Activated CD4-positive, alpha-beta T cell treated with anti-CD3 and anti-CD28 coated beads, Interleukin-2, amount 50 U/mL, for 4 hours (primary cell): Measurements from ENCODE around the gene HHATL.
"Not testable (repeated sequence)": the region's sequence is repeated elsewhere in the genome, so short reads cannot be mapped to it uniquely, and the experiment has no call there.

Source experiments
- DNase-seq, 2 experiments: peaks; one replicate each; pipeline ENCODE4 v3.0.0-alpha.2; 2020

HHATL gene

DNA sequence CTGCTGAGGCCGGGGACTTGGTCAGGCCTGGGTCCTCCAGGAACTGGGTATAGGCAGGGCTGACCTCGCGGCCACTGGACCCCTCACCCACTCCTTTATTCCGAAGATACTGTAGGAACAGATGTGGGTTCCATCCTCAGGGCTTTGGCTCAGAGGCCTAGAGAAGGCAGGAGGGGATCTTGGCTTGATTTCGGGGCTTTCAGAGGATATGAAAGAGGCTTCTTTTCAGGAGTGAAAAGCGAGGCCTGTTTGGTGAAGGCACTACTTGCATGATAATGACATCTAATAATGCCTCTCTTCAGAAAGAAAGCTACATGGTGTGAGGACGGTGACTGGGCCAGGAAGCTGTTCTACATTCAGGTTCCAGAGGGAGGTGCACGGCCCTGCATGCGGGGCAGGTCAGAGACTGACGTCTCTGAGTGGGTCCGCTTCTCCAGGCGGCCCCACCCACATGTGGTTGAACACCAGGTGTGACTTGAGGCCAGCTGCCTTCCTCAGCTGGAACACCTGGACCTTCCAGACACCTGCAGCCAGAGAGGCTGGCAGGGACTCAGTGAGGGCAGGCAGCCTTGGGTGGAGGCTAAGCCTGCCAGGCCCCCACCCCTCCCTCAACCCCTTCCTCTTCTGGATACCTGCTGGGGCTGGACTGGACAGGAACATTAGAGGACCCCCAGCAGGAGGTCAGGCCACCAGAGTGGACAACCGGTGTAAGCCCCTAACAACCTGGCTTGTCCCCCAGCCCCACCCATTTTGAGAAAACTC lies 31.1 kb upstream of the HHATL start:
- DNase-seq: no peak

DNA sequence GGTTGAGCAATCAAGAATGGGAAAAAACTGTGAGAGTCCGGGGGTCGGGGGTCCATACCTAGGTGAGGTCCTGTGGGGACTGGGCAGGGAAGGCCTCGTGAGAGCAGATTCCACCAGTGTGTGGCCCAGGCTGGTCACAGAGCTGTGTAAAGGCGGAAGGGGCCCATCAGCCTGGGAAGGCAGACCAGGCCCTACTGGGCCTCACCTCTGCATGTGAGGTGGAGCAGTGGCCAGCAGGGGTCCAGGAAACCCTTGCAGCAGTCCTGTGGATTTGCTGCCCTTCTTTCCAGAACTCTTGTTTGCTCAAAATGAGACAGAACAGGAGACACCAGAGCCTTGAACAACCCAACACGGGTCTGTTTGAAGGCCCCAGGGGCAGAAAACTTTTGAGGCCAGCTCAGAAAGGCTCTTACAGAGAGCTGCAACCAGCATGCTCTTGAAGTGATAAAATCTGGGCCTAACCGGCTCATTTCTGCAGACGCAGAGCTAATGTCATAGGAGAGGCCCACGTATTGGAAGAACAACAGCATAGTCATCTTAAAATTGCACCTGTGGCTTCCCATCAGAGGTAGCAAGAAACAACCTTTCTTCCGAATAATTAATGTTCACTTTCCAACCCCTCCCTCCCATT lies 30.3 kb upstream of the HHATL start:
- no peak for DNase-seq

DNA sequence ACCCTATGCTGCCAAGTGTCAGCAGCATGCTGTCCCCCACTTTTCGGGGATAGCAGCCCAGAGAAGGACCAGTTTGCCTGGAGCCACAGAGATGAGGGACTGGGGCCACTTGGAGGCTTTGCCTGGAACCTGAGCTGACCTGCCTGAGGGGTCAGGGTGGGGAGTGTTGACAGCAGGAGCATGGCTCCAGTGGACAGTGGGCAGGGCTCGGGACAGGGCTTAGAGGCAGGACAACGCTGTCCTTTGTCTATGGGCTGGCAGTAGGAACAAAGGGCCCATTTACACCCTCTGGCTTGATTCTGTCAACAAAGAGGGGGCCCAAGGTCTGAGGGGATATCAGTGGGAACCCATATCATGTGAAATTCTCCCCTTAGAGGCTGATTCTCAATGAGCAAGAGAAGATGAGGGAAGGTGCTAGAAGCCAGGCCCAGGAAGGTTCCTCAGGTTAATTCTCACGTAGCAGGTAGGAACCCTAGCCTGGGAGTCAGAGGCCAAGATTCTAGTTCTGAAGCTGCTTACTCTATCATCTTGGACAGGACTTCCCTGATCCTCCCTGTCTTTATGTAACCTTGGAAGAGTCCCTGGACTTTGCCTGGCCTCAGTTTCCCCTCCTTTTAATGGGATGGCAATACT lies 29.7 kb upstream of the HHATL start:
- no peak for DNase-seq

DNA sequence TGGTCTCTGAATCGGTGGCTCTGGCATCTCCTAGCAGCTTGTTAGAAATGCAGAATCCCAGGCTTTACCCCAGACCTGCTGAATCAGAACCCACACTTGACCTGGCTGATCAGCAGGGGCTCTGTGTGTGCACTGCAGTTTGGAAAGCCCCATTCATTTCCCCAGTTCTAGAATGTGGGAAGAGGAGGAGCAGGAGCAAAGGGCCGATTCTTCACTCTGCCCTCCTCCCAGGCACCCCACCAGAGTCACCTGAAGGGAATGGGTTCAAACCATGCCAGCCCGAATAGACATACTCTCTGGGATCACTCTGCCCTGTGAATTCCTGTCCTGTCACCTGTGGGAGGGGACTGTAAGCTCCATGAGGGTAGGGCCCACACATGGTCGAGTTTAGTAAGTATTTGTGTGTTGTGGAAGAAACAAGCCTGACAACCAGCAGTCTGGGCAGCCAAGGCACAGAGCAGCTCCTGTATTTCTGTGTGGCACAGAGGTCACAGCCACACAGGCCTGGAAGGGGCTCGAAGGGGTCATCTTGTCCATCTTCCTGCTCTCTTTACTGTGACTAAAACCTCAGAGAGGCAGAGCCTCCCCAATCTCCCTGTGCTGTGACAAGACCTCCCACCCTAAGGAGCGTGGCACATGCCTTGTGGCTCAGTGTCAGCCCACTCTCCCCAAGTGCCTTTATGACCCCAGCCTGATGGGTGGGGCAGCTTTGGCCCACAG lies 29.0 kb upstream of the HHATL start:
- no peak for DNase-seq

DNA sequence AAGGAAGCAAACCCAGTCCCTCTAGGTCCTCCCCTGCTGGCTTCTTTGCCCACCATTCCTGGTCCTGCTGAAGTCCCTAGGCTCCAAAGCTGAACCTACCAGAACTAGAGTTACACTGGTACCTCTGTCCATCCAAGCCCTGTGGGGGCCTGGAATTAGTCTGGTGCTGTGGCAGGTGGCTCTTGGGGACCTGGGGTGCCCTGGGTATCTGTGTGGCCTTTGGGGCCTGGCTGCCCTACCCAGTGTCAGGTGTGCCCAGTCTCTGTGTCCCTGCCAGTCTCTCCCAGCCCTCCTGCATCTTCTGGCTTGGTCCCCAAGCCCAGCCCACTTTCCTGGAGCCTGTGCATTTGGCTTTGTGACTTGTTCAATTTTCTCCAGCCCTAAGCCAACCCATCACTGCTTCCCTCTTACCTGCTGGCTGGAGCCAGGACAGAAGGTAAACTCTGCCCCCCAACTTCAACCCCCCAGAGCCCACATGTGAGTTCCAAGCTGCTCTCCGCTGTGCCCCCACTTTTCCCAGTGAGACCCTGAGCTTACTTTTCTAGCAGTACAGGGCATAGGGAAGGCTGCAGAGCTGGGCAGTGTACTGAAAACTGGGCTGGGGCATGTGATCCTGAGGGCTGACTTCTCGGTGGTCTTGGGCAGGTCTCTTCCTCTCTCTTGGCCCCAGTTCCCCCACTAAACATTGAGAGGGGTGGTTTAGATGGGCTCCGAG lies 28.3 kb upstream of the HHATL start:
- no peak for DNase-seq

DNA sequence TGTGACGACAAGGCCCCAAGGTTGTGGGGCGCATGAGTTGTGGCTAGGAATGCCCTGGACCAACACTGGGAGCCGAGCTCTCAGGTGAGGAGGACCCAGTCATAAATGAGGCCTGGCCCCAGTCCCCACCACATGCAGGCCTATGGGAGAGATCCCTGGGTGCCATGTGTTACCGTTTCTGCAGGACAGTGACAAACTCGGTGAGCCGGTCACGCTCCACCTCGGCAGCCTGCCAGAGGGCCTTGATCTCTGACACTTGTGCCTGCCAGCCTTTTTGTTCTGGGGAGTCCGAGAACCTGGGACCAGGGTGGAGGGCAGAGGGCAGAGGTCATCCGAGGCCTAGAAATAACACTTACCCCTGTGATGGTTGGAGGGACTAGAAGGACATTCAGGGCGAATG lies 27.7 kb upstream of the HHATL start:
- DNase-seq: no peak

DNA sequence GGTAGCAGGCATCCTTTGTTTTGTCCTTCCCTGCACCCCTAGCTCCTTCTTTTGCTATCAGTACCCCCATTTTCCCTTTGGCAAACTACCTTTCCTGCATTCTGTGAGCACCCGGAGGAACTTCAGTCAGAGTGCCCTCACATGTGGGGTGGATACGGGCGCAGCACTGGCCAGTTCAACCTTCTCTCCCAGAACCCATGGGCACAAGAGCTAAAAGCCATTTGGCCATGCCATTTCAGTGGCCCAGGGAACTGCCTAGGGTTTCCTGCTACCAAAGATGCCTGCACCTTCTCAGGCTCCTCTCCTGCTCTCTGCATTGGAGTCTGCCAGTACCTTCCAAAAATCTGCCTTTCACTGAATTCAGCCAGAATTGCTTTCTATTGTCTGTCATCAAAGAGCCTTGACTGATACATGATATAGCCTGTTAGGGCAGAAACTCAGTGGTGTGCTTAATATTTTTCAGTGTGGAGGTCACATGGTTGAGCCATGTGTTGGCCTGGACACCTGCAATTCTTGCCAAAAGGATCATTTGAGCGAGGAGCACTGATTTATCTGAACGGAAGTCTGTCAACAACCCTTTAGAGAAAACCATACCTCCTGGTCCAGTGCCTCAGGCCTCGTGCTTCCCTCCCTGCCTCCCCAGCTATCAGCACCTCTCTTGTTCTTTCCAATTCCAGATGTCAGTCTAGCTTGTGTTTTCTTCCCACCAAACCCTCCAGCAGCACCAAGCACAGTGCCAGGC lies 27.0 kb upstream of the HHATL start:
- DNase-seq: no peak

DNA sequence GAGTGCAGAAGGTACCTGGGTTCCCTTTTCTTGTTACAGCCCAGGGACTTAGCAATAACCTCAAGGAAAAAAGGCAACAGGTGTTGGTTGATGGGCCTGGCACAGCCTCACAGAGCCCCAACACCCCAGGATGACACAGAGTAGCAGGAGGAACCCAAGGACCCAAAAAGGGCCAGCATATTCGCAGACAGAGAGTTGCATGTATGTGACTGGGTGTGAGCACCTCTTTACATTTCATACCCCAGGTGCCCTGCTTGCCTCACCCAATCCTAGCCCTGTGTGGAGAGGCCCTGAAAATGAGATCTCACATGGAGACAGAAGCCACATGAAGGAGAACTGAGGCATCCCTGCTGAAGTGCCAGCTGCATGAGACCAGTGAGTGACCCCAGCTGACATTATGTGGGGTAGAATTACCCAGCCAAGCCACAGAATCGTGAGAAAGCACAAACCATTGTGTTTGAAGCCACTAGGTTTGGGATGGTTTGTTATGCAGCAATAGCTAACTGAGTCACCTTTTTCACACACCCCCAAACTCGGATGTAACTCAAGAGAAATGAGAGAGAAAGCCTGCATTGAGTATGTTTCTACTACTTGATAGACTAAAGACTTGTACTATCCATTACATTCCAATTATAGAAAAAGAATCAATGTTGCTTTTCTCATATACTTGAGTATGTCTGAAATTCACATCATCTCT lies 26.2 kb upstream of the HHATL start:
- no peak for DNase-seq

DNA sequence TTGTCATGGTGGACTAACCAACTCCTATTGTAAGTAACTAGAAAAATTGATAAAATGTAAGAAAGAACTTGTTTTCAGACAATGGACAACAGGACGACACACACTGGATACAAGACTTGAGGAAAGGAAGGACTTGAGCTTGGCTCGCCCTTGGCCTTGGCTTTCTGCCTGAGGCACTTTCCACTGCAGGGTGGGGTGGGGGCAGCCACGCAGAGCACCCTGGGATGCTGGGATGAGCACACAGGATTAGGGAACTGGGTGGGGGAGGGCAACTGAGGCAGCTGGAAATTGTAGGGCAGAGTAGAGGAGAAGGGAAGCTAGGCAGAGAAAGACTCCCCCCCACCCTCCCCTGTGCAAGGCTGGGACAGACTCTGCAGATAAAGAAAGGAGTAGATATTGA lies 25.5 kb upstream of the HHATL start:
- DNase-seq: no peak

DNA sequence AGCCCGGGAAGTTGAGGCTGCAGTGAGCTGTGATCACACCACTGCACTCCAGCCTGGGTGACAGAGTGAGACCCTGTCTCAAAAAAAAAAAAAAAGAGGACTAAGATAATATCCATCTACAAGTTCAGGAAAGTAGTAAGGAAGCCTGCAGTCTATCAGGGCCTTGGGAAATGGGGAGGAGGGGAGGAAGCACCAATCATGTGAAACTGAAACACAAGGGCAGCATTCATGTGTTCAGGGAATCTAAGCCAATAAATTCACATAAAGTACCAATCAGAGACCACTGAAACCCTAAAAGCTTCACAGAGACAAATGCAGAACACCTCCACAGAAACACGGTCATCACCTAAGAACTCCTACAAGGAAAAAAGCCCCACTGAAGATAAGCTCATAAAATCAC lies 22.9 kb upstream of the HHATL start:
- no peak for DNase-seq

DNA sequence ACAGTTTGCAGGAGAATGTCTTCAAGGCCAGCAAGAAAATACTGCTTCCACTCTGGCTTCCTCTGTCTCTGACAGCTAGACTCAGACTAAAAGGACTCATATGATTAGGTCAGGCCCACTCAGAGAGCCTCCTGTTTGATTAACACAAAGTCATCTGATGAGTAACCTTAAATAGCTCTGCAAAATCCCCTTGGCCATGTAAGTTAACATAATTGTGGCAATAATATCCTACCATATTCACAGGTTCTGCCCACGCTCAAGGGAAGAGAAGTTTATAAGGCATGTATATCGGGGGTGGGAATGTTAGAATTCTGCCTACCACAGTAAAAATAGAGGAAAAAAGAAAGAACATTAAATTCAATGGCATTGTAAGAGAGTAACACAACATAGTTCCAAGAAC lies 20.6 kb upstream of the HHATL start:
- no peak for DNase-seq

DNA sequence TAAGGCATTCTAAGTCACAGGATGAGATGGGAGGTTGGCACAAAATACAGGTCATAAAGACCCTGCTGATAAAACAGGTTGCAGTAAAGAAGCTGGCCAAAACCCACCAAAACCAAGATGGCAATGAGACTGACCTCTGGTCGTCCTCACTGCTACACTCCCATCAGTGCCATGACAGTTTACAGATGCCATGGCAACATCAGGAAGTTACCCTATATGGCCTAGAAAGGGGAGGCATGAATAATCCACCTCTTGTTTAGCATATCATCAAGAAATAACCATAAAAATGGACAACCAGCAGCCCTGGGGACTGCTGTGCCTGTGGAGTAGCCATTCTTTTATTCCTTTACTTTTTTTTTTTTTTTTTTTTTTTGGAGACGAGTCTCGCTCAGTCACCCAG lies 19.8 kb upstream of the HHATL start:
- not testable (repeated sequence) for DNase-seq

DNA sequence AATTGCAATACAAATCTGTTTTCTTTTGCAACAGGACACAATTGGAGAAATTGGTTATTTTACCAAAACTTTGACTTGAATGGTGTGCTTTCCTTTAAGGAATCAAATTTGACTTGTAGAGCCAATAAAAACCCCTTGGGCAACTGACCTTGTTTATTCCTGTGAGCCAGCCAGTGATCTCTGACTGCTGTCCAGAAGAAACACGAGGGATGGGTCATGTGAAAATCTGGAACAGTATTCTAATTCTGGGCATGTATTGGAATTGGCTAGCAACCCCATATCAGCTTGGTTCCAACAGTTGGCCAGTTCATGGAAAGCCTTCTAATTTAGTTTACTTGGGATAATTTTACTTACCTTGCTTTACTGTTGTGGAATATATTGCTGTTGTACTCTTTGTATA lies 19.1 kb upstream of the HHATL start:
- DNase-seq: no peak

DNA sequence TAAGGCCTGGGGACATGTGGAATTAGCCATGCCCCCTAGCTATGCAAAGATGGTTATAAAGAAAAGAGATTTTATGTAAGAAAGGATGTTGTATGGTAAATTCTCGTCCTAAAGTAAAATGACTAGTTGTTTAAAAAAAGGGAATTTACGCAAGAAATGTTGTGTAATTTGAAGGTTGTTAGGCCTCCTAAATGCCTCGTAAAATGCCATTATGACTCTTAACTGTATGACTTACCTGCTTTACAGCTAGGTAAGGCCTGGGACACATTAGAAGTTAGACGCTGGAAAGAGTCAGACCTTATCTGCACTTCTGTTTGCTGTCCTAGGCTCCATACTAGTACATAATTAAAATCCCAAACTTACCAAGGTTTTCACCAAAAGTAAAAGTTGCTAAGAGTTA lies 17.5 kb upstream of the HHATL start:
- DNase-seq: no peak

DNA sequence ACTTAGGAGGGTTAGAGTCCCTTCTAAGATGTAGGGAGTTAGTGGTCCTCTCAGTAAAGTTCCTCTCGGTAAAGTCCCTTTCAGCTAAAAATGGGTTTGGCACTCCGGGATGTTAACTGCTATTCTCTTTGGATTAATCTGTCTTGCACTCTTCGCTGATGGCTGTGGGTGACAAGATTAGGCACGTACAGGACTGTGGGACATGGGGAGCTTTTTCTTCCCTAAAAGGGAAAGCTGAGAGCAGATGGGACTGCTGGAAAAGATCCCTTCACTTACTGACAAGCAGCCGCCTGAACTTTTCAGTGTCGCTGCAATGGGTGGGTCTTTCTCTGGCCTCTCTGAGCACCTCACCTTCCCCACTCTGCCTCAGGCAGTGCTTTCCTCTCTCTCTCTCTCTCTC lies 16.4 kb upstream of the HHATL start:
- DNase-seq: no peak

DNA sequence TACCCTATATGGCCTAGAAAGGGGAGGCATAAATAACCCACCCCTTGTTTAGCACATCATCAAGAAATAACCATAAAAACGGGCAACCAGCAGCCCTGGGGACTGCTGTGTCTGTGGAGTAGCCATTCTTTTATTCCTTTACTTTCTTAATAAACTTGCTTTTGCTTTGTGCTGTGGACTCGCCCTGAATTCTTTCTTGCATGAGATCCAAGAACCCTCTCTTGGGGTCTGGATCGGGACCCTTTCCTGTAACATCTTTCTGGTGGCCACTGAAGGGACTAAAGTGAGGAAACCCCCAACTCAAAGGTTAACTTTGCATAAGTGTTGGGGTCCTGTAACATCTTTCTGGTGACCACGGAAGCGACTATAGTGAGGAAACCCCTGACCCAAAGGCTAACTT lies 15.7 kb upstream of the HHATL start:
- no peak for DNase-seq

DNA sequence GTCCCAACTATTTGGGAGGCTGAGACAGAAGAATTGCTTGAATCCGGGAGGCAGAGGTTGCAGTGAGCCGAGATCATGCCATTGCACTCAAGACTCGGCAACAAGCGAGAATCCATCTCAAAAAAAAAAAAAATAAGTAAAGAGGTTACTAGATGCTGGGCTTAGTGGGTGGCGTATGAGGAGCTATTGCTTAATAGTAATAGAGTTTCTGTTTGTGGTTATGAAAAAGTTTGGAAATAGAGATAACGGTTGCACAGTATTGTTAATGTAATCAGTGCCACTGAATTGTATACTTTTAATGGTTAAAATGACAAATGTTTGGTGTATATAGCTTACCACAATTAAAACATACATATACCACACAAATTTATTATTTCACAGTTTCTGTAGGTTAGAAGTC lies 14.7 kb upstream of the HHATL start:
- no peak for DNase-seq

DNA sequence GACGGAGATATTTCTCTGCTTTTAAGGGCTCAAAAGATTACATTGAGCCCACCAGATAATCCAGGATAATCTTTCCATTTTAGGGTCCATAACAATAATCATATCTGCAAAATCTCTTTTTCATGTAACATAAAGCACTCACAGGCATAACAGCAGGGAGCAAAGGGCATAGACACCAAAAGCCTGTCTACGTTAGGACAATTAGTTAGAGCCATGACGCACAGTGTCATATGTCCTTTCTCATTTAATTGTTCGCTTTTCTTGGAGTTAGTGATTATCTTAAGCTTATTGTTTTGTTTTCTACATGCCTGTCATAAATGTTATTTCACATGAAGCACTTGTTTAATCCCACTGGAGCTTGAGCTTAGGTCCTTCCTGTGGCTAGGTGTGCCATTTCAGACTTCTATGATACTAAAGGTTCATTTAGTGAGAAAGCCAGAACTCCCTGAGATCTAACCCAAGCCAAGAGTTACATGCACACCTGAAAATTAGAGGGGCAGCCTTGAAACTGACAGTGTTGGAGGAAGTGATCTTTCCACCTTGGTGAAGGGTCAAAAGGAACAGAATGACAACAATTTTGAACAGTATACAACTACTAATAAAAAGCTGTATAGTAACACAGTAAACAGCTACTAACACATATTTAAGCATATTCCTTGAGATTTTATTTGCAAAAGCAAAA lies 11.7 kb upstream of the HHATL start:
- no peak for DNase-seq

DNA sequence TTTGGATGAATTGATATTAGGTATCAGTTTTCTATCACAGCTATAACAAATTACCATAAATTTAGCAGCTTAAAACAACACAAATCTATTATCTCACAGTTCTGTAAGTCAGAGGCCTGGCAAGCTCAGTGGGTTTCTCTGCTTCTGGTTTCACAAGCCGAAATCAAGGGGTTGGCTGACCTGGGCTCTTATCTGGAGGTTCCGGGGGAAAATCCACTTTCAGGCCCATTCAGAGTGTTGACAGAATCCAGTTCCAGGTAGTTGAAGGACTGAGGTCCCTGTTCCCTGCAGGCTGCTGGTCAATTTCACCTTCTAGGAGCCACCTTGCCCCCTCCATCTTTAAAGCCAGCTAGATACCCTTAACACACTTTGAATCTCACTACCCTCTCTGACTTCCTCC lies 11.1 kb upstream of the HHATL start:
- no peak for DNase-seq

DNA sequence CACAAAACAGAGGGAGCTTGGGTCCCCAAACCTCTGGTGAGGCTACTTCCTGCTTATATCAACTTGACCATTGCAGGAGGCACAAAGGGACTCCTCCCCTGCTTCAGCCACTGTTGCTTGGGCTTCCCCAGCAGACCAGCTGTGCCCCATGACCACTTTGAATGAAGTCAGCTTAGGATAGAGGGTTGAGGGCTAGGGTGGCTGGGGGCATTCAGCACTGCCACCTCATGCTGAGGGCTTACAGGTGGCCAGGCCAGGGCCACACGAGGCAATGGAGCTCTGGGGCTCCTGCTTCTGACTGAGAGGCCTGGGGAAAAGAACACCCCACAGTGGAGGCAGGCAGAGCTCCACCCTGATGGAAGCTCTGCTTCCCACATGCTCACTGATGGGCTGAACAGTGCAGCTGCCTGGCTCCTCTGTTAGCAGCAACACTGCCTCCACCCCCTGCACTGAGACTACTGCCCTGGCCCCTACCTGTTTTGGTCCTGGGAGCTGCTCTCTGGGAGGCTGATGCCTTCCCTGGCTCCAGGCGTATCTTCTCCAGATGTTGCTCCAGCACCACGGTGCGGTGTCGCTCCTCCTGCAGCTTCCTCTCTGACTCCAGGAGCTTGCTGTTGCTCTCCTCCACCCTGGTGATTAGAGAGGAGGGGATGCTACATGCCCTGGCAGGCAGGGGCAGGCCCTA lies 10.2 kb upstream of the HHATL start:
- DNase-seq: no peak

DNA sequence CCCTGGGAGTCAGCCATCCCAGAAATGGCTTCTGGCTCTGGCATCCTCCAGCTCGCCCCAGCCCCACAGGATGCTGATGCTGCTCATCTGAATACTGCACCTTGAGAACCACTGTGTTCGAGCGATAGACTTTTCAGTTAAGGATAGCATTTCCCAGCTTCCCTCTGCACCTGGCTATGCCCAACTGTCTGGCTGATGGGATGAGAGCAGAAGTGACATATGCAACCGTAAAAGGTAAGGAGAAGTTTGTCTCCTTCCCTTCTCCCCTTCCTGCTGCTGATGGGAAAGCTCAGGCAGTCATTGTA lies 9.7 kb upstream of the HHATL start:
- DNase-seq: no peak
